ENCODE data around the gene NELFCD.

NELFCD gene

DNA sequence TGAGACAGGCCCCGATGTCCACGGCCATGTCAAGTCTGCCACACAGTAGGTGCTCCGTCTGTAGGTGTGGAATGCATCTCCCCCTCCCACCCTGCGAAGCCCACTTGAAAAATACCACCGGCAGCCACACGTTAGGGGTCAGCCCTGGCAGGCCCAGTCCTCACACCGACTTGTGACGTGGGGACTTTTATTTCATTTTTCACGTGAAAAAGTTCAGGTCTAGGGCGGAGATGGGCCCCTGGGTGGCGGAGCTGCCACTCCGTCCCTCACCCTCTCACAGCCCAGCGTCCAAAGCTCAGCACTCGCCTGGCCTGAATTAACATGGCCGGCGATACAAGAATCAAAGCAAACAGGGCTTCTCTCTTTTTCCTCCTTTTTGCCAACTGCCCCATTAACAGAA, 34.4 kb downstream of the NELFCD start:
- Histone ChIP-seq H3K36me3 (ENCODE audit: control insufficient read depth in 4 of 4, insufficient read depth in 4 of 4, low read length in 3 of 4) (no peaks in the 10 kb centered on the region), H3K27me3 (replicated peaks in 2 of 5; ENCODE audit: control insufficient read depth in 4 of 5, insufficient read depth in 5 of 5, low read length in 4 of 5) (no peaks in the 10 kb centered on the region), H3K4me1 (ENCODE audit: control extremely low read depth in 1 of 4, control insufficient read depth in 4 of 4, insufficient read depth in 4 of 4, low read length in 3 of 4) (peaks cover 11 to 75% (median 65%) of the 10 kb centered on the region in 4 experiments), H3K9me3 (ENCODE audit: control extremely low read depth in 1 of 5, control insufficient read depth in 4 of 5, insufficient read depth in 2 of 5, low read depth in 1 of 5, low read length in 4 of 5) (no peaks in the 10 kb centered on the region), H3K27ac (ENCODE audit: insufficient read depth in 1 of 2, low read depth in 1 of 2, low read length in 2 of 2, poor library complexity in 1 of 2, severe bottlenecking in 2 of 2) (no peak overlapping the region), H3K4me3 (ENCODE audit: control insufficient read depth in 1 of 7, extremely low read depth in 1 of 7, insufficient read depth in 4 of 7, low read depth in 2 of 7, low read length in 6 of 7) (no peak overlapping the region)
- DNase-seq, result no peak
- POLR2A ChIA-PET, result no interaction called here
- CTCF ChIA-PET, result interaction anchor here (3.2 kb wide), 1 partner anchor 17 kb away, joined by 12 read pairs; the partner anchor contains the start of gene ATP5F1E
- WGBS (ENCODE audit: insufficient coverage), result 98% methylated on average over 14 of the region's 16 CpGs

GRCh38 chr20:59015812-59016711, 35.0 kb downstream of the NELFCD start:
- no peaks in the 10 kb centered on the region for H3K36me3 ChIP-seq (ENCODE audit: control insufficient read depth in 4 of 4, insufficient read depth in 4 of 4, low read length in 3 of 4)
- CTCF ChIA-PET, result interaction anchor here (3.2 kb wide), 1 partner anchor 16 kb away, joined by 12 read pairs; the partner anchor contains the start of gene ATP5F1E
- no peaks in the 10 kb centered on the region for H3K9me3 ChIP-seq (ENCODE audit: control extremely low read depth in 1 of 5, control insufficient read depth in 4 of 5, insufficient read depth in 2 of 5, low read depth in 1 of 5, low read length in 4 of 5)
- WGBS (ENCODE audit: insufficient coverage), result 87% methylated on average over 10 of the region's 16 CpGs
- peak in 1 of 3 donors; percentile 35 for DNase-seq
- no peaks in the 10 kb centered on the region for H3K27me3 ChIP-seq (replicated peaks in 2 of 5; ENCODE audit: control insufficient read depth in 4 of 5, insufficient read depth in 5 of 5, low read length in 4 of 5)
- POLR2A ChIA-PET, result interaction anchor here (1.1 kb wide), 1 partner anchor 11 kb away, joined by 3 read pairs; no protein-coding TSS in a partner anchor
- no peak overlapping the region for H3K4me3 ChIP-seq (ENCODE audit: control insufficient read depth in 1 of 7, extremely low read depth in 1 of 7, insufficient read depth in 4 of 7, low read depth in 2 of 7, low read length in 6 of 7)
- H3K27ac ChIP-seq (ENCODE audit: insufficient read depth in 1 of 2, low read depth in 1 of 2, low read length in 2 of 2, poor library complexity in 1 of 2, severe bottlenecking in 2 of 2), result no peak overlapping the region
- peaks cover 11 to 71% (median 62%) of the 10 kb centered on the region in 4 experiments for H3K4me1 ChIP-seq (ENCODE audit: control extremely low read depth in 1 of 4, control insufficient read depth in 4 of 4, insufficient read depth in 4 of 4, low read length in 3 of 4)

DNA sequence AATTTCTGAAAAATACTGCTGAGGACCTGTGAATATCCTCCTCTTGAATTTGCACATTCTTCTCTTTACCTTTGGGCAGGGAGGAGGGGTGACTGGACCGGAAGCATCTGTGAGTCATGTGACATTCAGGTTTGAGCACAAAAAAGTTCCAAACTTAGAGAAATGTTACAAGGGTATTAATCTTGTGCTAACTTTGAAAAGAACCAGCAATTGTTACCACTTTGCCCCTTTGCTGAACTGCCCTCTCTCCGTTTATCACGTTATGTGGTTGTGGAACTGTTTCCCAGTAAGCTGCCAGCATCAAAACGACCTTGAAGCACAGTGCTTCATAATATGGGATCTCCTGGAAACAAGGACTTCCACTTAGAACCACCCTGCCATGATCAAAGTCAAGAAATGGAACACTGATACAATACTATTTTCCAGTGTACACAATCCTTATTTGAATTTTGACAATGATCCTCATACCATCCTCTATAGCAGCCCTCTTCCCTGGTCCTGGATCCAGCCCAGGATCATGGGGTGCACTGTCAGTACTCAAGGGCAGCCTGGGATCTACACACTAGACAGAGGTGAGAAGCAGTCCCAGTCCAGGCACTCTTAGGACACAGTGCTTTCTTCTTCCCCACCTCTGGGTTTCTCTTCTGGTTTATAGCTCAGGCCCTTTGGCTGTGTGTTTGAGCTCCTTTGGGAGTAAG, 35.9 kb downstream of the NELFCD start:
- peak; percentile 51 to 90 (median 84) for DNase-seq
- peak overlapping the region in 4 of 7 experiments; percentile 17 to 62 (median 44) for H3K4me3 ChIP-seq (ENCODE audit: control insufficient read depth in 1 of 7, extremely low read depth in 1 of 7, insufficient read depth in 4 of 7, low read depth in 2 of 7, low read length in 6 of 7)
- peaks cover 11 to 66% (median 55%) of the 10 kb centered on the region in 4 experiments for H3K4me1 ChIP-seq (ENCODE audit: control extremely low read depth in 1 of 4, control insufficient read depth in 4 of 4, insufficient read depth in 4 of 4, low read length in 3 of 4)
- peak overlapping the region in 1 of 2 experiments; percentile 60 for H3K27ac ChIP-seq (ENCODE audit: insufficient read depth in 1 of 2, low read depth in 1 of 2, low read length in 2 of 2, poor library complexity in 1 of 2, severe bottlenecking in 2 of 2)
- no peaks in the 10 kb centered on the region for H3K9me3 ChIP-seq (ENCODE audit: control extremely low read depth in 1 of 5, control insufficient read depth in 4 of 5, insufficient read depth in 2 of 5, low read depth in 1 of 5, low read length in 4 of 5)
- 0% methylated on average over 3 of the region's 4 CpGs for WGBS (ENCODE audit: insufficient coverage)
- POLR2A ChIA-PET, result interaction anchor here (1.1 to 1.4 kb wide), 2 partner anchors 12 to 15 kb away, joined by 3 to 4 read pairs; partner anchors contain the start of gene ATP5F1E
- no peaks in the 10 kb centered on the region for H3K27me3 ChIP-seq (replicated peaks in 2 of 5; ENCODE audit: control insufficient read depth in 4 of 5, insufficient read depth in 5 of 5, low read length in 4 of 5)
- no peaks in the 10 kb centered on the region for H3K36me3 ChIP-seq (ENCODE audit: control insufficient read depth in 4 of 4, insufficient read depth in 4 of 4, low read length in 3 of 4)
- CTCF ChIA-PET, result interaction anchor here (3.2 kb wide), 1 partner anchor 15 kb away, joined by 12 read pairs; the partner anchor contains the start of gene ATP5F1E

- POLR2A ChIA-PET, result interaction anchor here (1.1 to 1.4 kb wide), 2 partner anchors 13 to 14 kb away, joined by 3 to 4 read pairs; partner anchors contain the start of gene ATP5F1E
- Histone ChIP-seq H3K4me1 (ENCODE audit: control extremely low read depth in 1 of 4, control insufficient read depth in 4 of 4, insufficient read depth in 4 of 4, low read length in 3 of 4) (peaks cover 11 to 66% (median 54%) of the 10 kb centered on the region in 4 experiments), H3K9me3 (ENCODE audit: control extremely low read depth in 1 of 5, control insufficient read depth in 4 of 5, insufficient read depth in 2 of 5, low read depth in 1 of 5, low read length in 4 of 5) (no peaks in the 10 kb centered on the region), H3K27me3 (replicated peaks in 2 of 5; ENCODE audit: control insufficient read depth in 4 of 5, insufficient read depth in 5 of 5, low read length in 4 of 5) (no peaks in the 10 kb centered on the region), H3K36me3 (ENCODE audit: control insufficient read depth in 4 of 4, insufficient read depth in 4 of 4, low read length in 3 of 4) (peaks cover 0 to 3% (median 1%) of the 10 kb centered on the region in 4 experiments), H3K27ac (ENCODE audit: insufficient read depth in 1 of 2, low read depth in 1 of 2, low read length in 2 of 2, poor library complexity in 1 of 2, severe bottlenecking in 2 of 2) (peak overlapping the region in 1 of 2 experiments; percentile 60), H3K4me3 (ENCODE audit: control insufficient read depth in 1 of 7, extremely low read depth in 1 of 7, insufficient read depth in 4 of 7, low read depth in 2 of 7, low read length in 6 of 7) (no peak overlapping the region)
- WGBS (ENCODE audit: insufficient coverage), result 91% methylated on average over 13 of the region's 16 CpGs
- CTCF ChIA-PET, result interaction anchor here (0.8 to 3.2 kb wide), 3 partner anchors 8 to 14 kb away, joined by 3 to 12 read pairs (median 4); partner anchors contain the start of gene ATP5F1E
- DNase-seq, result no peak
Observed at GRCh38 chr20:59017493-59018231, 36.6 kb downstream of the NELFCD start.

DNA sequence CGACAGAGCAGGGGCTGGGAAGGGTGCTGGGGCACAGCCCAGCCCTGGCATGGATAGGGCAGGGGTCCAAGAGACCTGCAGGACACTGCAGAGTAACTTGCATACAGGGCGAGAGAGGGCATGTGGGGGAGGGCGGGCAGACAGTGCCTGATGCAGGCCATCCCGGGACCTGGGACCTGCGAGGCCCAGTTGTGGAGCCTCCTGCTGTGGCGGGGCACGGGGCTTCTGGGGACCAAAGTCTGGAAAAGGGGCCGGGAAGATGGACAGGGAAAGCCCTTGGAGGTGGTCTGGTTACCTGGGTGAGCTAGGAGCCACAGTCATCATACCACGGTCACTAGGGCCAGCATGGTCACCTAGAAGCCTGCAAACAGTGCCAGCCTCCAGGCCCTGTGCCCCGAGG, 37.8 kb downstream of the NELFCD start:
- Histone ChIP-seq H3K4me3 (ENCODE audit: control insufficient read depth in 1 of 7, extremely low read depth in 1 of 7, insufficient read depth in 4 of 7, low read depth in 2 of 7, low read length in 6 of 7) (peak overlapping the region in 1 of 7 experiments; percentile 3), H3K27ac (ENCODE audit: insufficient read depth in 1 of 2, low read depth in 1 of 2, low read length in 2 of 2, poor library complexity in 1 of 2, severe bottlenecking in 2 of 2) (peak overlapping the region in 1 of 2 experiments; percentile 11), H3K9me3 (ENCODE audit: control extremely low read depth in 1 of 5, control insufficient read depth in 4 of 5, insufficient read depth in 2 of 5, low read depth in 1 of 5, low read length in 4 of 5) (no peaks in the 10 kb centered on the region), H3K27me3 (replicated peaks in 2 of 5; ENCODE audit: control insufficient read depth in 4 of 5, insufficient read depth in 5 of 5, low read length in 4 of 5) (no peaks in the 10 kb centered on the region), H3K4me1 (ENCODE audit: control extremely low read depth in 1 of 4, control insufficient read depth in 4 of 4, insufficient read depth in 4 of 4, low read length in 3 of 4) (peaks cover 11 to 64% (median 52%) of the 10 kb centered on the region in 4 experiments), H3K36me3 (ENCODE audit: control insufficient read depth in 4 of 4, insufficient read depth in 4 of 4, low read length in 3 of 4) (peaks cover 0 to 12% (median 11%) of the 10 kb centered on the region in 4 experiments)
- 86% methylated on average over 8 of the region's 10 CpGs for WGBS (ENCODE audit: insufficient coverage)
- POLR2A ChIA-PET, result interaction anchor here (0.7 kb wide), 1 partner anchor 20 kb away, joined by 4 read pairs; no protein-coding TSS in a partner anchor
- CTCF ChIA-PET, result interaction anchor here (0.7 to 1.7 kb wide), 6 partner anchors 9 to 22 kb away, joined by 3 to 4 read pairs (median 3); partner anchors contain the start of gene ATP5F1E
- no peak for DNase-seq

DNA sequence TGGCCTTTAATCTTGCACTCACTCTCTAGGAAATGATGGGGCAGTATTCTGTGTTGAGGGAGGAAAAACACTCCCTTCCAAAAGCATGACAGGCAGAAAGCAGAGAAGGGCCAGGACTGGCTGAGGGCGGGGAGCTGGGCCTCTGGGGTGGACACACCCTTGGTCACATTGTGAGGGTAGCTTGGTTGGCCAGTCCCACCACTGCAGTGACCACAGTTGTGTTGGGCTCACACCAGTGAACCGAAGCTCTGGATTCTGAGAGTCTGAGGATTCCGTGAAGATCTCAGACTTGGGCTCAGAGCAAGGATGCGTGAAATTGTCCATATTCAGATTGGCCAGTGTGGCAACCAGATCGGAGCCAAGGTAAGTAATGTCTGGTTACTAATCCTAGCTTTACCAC, 38.2 kb downstream of the NELFCD start, which contains the start of gene TUBB1:
Gene TUBB1, plus strand, starts transcription at position 213 of the 400 bp plus-strand sequence. Its CDS starts 94 bp downstream, at position 307.
- ChIA-PET POLR2A (no interaction called here), CTCF (interaction anchor here (0.7 to 1.7 kb wide), 6 partner anchors 9 to 22 kb away, joined by 3 to 4 read pairs (median 3); partner anchors contain the start of gene ATP5F1E)

More for the DNA sequence above, 38.2 kb downstream of the NELFCD start, which contains the start of gene TUBB1:
- Histone ChIP-seq H3K27ac (ENCODE audit: insufficient read depth in 1 of 2, low read depth in 1 of 2, low read length in 2 of 2, poor library complexity in 1 of 2, severe bottlenecking in 2 of 2) (peak within 1 kb of the TSS in 1 of 2 experiments; percentile 71), H3K9me3 (ENCODE audit: control extremely low read depth in 1 of 5, control insufficient read depth in 4 of 5, insufficient read depth in 2 of 5, low read depth in 1 of 5, low read length in 4 of 5) (no peaks in the 10 kb centered on the region), H3K4me3 (ENCODE audit: control insufficient read depth in 1 of 7, extremely low read depth in 1 of 7, insufficient read depth in 4 of 7, low read depth in 2 of 7, low read length in 6 of 7) (peak within 1 kb of the TSS in 1 of 7 experiments; percentile 3), H3K4me1 (ENCODE audit: control extremely low read depth in 1 of 4, control insufficient read depth in 4 of 4, insufficient read depth in 4 of 4, low read length in 3 of 4) (peaks cover 9 to 60% (median 49%) of the 10 kb centered on the region in 4 experiments), H3K27me3 (replicated peaks in 2 of 5; ENCODE audit: control insufficient read depth in 4 of 5, insufficient read depth in 5 of 5, low read length in 4 of 5) (no peaks in the 10 kb centered on the region), H3K36me3 (ENCODE audit: control insufficient read depth in 4 of 4, insufficient read depth in 4 of 4, low read length in 3 of 4) (peaks cover 0 to 16% (median 14%) of the 10 kb centered on the region in 4 experiments)
- DNase-seq, result no peak
- 73% methylated on average over 5 of the region's 5 CpGs for WGBS (ENCODE audit: insufficient coverage)

All from common myeloid progenitor, CD34-positive (primary cell).